Liver (tissue), 9 donors: ENCODE measurements around the gene TEX264. TPM values are rescaled to one million over a fixed set of nuclear protein-coding genes. Genes with fewer than 3 reads are reported as not detected.

Source experiments
- DNase-seq: peaks from one replicate; pipeline ENCODE4 v3.0.0-alpha.2; 2017; ENCODE audit warnings: low spot score
- H3K27ac ChIP-seq, 2 donors: one replicate each; pipeline ENCODE4 v1.7.0; 2013; ENCODE audit warnings: inconsistent platforms in 2 of 2, low read length in 2 of 2, control low read depth in 1 of 2, low read depth in 1 of 2, mild to moderate bottlenecking in 1 of 2
- H3K27me3 ChIP-seq, 4 donors: one replicate each; pipeline versions ENCODE4 v1.6.1 to v1.7.0; 2013; ENCODE audit warnings: low read length in 3 of 4, inconsistent platforms in 1 of 4, mild to moderate bottlenecking in 1 of 4, moderate library complexity in 1 of 4; ENCODE audit not compliant: control insufficient read depth in 4 of 4, insufficient read depth in 4 of 4
- H3K36me3 ChIP-seq, 4 donors: one replicate each; pipeline versions ENCODE4 v1.6.1 to v1.7.0; 2013; ENCODE audit warnings: low read length in 3 of 4, mild to moderate bottlenecking in 3 of 4, low read depth in 1 of 4, moderate library complexity in 1 of 4; ENCODE audit not compliant: control insufficient read depth in 4 of 4, insufficient read depth in 3 of 4
- H3K4me1 ChIP-seq, 4 donors: one replicate each; pipeline versions ENCODE4 v1.6.1 to v1.7.0; 2013; ENCODE audit warnings: low read length in 3 of 4, mild to moderate bottlenecking in 3 of 4, moderate library complexity in 1 of 4; ENCODE audit not compliant: control insufficient read depth in 4 of 4, insufficient read depth in 4 of 4
- H3K4me3 ChIP-seq, 3 donors: one replicate each; pipeline versions ENCODE4 v1.6.1 to v1.7.0; 2013; ENCODE audit warnings: low read length in 3 of 3, control low read depth in 1 of 3, low read depth in 1 of 3, mild to moderate bottlenecking in 1 of 3
- H3K9ac ChIP-seq, 2 donors: one replicate each; pipeline ENCODE4 v1.7.0; 2013; ENCODE audit warnings: low read length in 2 of 2, mild to moderate bottlenecking in 2 of 2, moderate library complexity in 2 of 2, control low read depth in 1 of 2, low read depth in 1 of 2
- H3K9me3 ChIP-seq, 4 donors: one replicate each; pipeline versions ENCODE4 v1.6.1 to v1.7.0; 2013; ENCODE audit warnings: low read length in 3 of 4; ENCODE audit not compliant: control insufficient read depth in 4 of 4
- EGR1 ChIP-seq, 2 donors: IDR thresholded peaks; 2 replicates each; pipeline ENCODE4 v1.6.1; 2016 to 2018; ENCODE audit warnings: antibody characterized with exemption in 2 of 2, low read depth in 2 of 2
- FOXA1 ChIP-seq: IDR thresholded peaks from 2 replicates; pipeline ENCODE4 v1.6.1; 2016; ENCODE audit warnings: antibody characterized with exemption
- FOXA2 ChIP-seq: IDR thresholded peaks from 2 replicates; pipeline ENCODE4 v1.6.1; 2016; ENCODE audit warnings: antibody characterized with exemption
- GABPA ChIP-seq, 2 donors: IDR thresholded peaks in 1 of 2; conservative IDR thresholded peaks in 1 of 2; 2 replicates each; pipeline ENCODE4 v1.6.1; 2016; ENCODE audit warnings: antibody characterized with exemption in 2 of 2, mild to moderate bottlenecking in 1 of 2, moderate library complexity in 1 of 2
- HNF4A ChIP-seq, 2 donors: conservative IDR thresholded peaks; 2 replicates each; pipeline ENCODE4 v1.6.1; 2016; ENCODE audit warnings: antibody characterized with exemption in 2 of 2, mild to moderate bottlenecking in 2 of 2
- HNF4G ChIP-seq: IDR thresholded peaks from 2 replicates; pipeline ENCODE4 v1.6.1; 2016; ENCODE audit warnings: antibody characterized with exemption
- JUND ChIP-seq, 2 donors: IDR thresholded peaks; 2 replicates each; pipeline ENCODE4 v1.6.1; 2016; ENCODE audit warnings: antibody characterized with exemption in 2 of 2
- NR2F2 ChIP-seq: IDR thresholded peaks from 2 replicates; pipeline ENCODE4 v1.6.1; 2016; ENCODE audit warnings: antibody characterized with exemption
- RAD21 ChIP-seq, 2 donors: IDR thresholded peaks; 2 replicates each; pipeline ENCODE4 v1.6.1; 2016; ENCODE audit warnings: antibody characterized with exemption in 2 of 2, mild to moderate bottlenecking in 2 of 2
- RXRA ChIP-seq, 2 donors: IDR thresholded peaks; 2 replicates each; pipeline ENCODE4 v1.6.1; 2017 to 2018; ENCODE audit warnings: antibody characterized with exemption in 2 of 2, mild to moderate bottlenecking in 1 of 2
- SP1 ChIP-seq: IDR thresholded peaks from 2 replicates; pipeline ENCODE4 v1.6.1; 2018; ENCODE audit warnings: antibody characterized with exemption, mild to moderate bottlenecking
- TAF1 ChIP-seq: conservative IDR thresholded peaks from 2 replicates; pipeline ENCODE4 v1.6.1; 2016; ENCODE audit warnings: antibody characterized with exemption, mild to moderate bottlenecking
- YY1 ChIP-seq: IDR thresholded peaks from 2 replicates; pipeline ENCODE4 v1.6.1; 2016; ENCODE audit warnings: antibody characterized with exemption, mild to moderate bottlenecking
- WGBS: extraction: QIAGEN DNeasy Blood & Tissue Kit; methylation state at CpG from one replicate; pipeline ENCODE4 v1.1.7; 2013; 5-methylcytosine and 5-hydroxymethylcytosine counted together
- polyA plus RNA-seq, 2 donors: library from polyadenylated mRNA; stranded (reverse) in 1 of 2; unstranded in 1 of 2; fragments of 200-250 nt in 1 of 2; fragments of >200 nt in 1 of 2; fragmentation: Nextera tagmentation in 1 of 2; extraction: Ambion mirVana in 1 of 2; gene quantifications; one replicate each; pipeline versions ENCODE4 v1.2.1 to v1.2.3, GENCODE V29; 2013 to 2015
- total RNA-seq, 2 donors: library from RNA; depleted of rRNA; stranded (reverse); fragments of >200 nt; gene quantifications; one replicate each; pipeline ENCODE4 v1.2.3, GENCODE V29; 2014
- TF ChIP-seq, protein P1 (sequence below): fragments of 150-350 bp; IDR thresholded peaks from 2 replicates; pipeline ENCODE4 v1.5.1; 2017; ENCODE audit warnings: improper control_type of control experiment, low read depth, low read length; ENCODE audit not compliant: missing input control
- TF ChIP-seq, protein P2 (sequence below): IDR thresholded peaks from 2 replicates; pipeline ENCODE4 v1.6.1; 2016; ENCODE audit warnings: antibody characterized with exemption
- TF ChIP-seq, protein P3 (sequence below): IDR thresholded peaks from 2 replicates; pipeline ENCODE4 v1.6.1; 2016; ENCODE audit warnings: antibody characterized with exemption, mild to moderate bottlenecking
- TF ChIP-seq, protein P4 (sequence below): IDR thresholded peaks from 2 replicates; pipeline ENCODE4 v1.6.1; 2016; ENCODE audit warnings: antibody characterized with exemption
- TF ChIP-seq, protein P5 (sequence below): IDR thresholded peaks from 2 replicates; pipeline ENCODE4 v1.6.1; 2016; ENCODE audit warnings: antibody characterized with exemption
- donor health status: healthy.
- donor health status: healthy.
- donor health status: healthy.
- donor health status: healthy.
- donor health status: healthy.

Gene TEX264
- total and polyA plus RNA-seq, 4 donors, result 21.2 to 48.4 (median 35.6) TPM

DNA sequence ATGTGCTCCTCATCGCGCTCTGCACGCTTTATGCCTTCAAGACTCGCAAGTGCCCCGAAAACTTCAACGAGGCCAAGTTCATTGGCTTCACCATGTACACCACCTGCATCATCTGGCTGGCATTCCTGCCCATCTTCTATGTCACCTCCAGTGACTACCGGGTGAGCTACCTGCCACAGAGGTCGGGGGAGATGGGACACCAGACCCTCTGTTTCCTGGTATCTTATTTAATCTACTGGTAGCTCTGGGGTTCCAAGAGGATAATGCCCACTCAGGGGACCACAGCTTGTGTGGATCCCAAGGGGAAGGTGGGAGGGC, 44.9 kb downstream of the TEX264 start:
- WGBS, result 96% methylated on average over 8 of the region's 8 CpGs
- DNase-seq, result no peak
- H3K9me3 ChIP-seq, result no peaks in the 10 kb centered on the region
- H3K9ac ChIP-seq, result no peak overlapping the region
- no peak overlapping the region for H3K4me3 ChIP-seq
- no peak overlapping the region for H3K27ac ChIP-seq
- H3K4me1 ChIP-seq, result no peaks in the 10 kb centered on the region
- H3K36me3 ChIP-seq, result no peaks in the 10 kb centered on the region
- no peaks in the 10 kb centered on the region for H3K27me3 ChIP-seq
- TF ChIP-seq FOXA1 (no peak), RXRA (IDR thresholded peaks at IDR 0.05) (no peak), GABPA (IDR thresholded peaks at IDR 0.05 in 1 of 2, conservative IDR thresholded peaks at IDR 0.05 in 1 of 2) (no peak), HNF4A (conservative IDR thresholded peaks at IDR 0.05) (no peak), RAD21 (IDR thresholded peaks at IDR 0.05) (no peak), SP1 (no peak), NR2F2 (no peak), FOXA2 (no peak), TAF1 (no peak), YY1 (no peak), JUND (IDR thresholded peaks at IDR 0.05) (no peak), EGR1 (IDR thresholded peaks at IDR 0.05; ENCODE audit: low read depth in 2 of 2) (no peak), HNF4G (no peak)
- TF ChIP-seq, protein P1, sequence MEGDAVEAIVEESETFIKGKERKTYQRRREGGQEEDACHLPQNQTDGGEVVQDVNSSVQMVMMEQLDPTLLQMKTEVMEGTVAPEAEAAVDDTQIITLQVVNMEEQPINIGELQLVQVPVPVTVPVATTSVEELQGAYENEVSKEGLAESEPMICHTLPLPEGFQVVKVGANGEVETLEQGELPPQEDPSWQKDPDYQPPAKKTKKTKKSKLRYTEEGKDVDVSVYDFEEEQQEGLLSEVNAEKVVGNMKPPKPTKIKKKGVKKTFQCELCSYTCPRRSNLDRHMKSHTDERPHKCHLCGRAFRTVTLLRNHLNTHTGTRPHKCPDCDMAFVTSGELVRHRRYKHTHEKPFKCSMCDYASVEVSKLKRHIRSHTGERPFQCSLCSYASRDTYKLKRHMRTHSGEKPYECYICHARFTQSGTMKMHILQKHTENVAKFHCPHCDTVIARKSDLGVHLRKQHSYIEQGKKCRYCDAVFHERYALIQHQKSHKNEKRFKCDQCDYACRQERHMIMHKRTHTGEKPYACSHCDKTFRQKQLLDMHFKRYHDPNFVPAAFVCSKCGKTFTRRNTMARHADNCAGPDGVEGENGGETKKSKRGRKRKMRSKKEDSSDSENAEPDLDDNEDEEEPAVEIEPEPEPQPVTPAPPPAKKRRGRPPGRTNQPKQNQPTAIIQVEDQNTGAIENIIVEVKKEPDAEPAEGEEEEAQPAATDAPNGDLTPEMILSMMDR, result no peak
- TF ChIP-seq, protein P2, sequence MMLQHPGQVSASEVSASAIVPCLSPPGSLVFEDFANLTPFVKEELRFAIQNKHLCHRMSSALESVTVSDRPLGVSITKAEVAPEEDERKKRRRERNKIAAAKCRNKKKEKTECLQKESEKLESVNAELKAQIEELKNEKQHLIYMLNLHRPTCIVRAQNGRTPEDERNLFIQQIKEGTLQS, result no peak
- TF ChIP-seq, protein P3, sequence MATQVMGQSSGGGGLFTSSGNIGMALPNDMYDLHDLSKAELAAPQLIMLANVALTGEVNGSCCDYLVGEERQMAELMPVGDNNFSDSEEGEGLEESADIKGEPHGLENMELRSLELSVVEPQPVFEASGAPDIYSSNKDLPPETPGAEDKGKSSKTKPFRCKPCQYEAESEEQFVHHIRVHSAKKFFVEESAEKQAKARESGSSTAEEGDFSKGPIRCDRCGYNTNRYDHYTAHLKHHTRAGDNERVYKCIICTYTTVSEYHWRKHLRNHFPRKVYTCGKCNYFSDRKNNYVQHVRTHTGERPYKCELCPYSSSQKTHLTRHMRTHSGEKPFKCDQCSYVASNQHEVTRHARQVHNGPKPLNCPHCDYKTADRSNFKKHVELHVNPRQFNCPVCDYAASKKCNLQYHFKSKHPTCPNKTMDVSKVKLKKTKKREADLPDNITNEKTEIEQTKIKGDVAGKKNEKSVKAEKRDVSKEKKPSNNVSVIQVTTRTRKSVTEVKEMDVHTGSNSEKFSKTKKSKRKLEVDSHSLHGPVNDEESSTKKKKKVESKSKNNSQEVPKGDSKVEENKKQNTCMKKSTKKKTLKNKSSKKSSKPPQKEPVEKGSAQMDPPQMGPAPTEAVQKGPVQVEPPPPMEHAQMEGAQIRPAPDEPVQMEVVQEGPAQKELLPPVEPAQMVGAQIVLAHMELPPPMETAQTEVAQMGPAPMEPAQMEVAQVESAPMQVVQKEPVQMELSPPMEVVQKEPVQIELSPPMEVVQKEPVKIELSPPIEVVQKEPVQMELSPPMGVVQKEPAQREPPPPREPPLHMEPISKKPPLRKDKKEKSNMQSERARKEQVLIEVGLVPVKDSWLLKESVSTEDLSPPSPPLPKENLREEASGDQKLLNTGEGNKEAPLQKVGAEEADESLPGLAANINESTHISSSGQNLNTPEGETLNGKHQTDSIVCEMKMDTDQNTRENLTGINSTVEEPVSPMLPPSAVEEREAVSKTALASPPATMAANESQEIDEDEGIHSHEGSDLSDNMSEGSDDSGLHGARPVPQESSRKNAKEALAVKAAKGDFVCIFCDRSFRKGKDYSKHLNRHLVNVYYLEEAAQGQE, result no peak
- TF ChIP-seq, protein P4, sequence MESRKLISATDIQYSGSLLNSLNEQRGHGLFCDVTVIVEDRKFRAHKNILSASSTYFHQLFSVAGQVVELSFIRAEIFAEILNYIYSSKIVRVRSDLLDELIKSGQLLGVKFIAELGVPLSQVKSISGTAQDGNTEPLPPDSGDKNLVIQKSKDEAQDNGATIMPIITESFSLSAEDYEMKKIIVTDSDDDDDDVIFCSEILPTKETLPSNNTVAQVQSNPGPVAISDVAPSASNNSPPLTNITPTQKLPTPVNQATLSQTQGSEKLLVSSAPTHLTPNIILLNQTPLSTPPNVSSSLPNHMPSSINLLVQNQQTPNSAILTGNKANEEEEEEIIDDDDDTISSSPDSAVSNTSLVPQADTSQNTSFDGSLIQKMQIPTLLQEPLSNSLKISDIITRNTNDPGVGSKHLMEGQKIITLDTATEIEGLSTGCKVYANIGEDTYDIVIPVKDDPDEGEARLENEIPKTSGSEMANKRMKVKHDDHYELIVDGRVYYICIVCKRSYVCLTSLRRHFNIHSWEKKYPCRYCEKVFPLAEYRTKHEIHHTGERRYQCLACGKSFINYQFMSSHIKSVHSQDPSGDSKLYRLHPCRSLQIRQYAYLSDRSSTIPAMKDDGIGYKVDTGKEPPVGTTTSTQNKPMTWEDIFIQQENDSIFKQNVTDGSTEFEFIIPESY, result no peak
- TF ChIP-seq, protein P5, sequence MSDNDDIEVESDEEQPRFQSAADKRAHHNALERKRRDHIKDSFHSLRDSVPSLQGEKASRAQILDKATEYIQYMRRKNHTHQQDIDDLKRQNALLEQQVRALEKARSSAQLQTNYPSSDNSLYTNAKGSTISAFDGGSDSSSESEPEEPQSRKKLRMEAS, result no peak

DNA sequence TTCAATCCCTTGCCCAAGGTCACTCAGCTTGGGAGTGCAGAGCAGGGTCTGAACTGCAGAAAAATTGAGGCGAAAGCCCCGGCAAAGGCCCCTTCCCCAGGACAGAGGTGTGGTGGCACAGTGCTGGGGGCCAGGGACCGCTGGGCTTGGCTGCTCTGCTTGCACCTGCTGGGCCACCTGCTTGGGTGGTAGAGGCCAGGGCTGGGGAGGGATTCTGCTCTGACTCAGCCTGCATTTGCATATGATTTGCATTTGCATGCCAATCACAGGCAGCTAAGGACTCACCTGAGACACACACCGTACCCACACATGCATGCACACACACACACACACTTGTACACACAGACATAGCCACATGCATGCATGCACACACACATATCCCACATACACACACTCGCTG, 45.8 kb downstream of the TEX264 start:
- WGBS, result 88% methylated on average over 5 of the region's 5 CpGs
- no peak overlapping the region for H3K9ac ChIP-seq
- no peak for DNase-seq
- H3K4me3 ChIP-seq, result no peak overlapping the region
- TF ChIP-seq TAF1, result no peak
- TF ChIP-seq HNF4G, result no peak
- H3K36me3 ChIP-seq, result no peaks in the 10 kb centered on the region
- H3K4me1 ChIP-seq, result no peaks in the 10 kb centered on the region
- H3K27me3 ChIP-seq, result no peaks in the 10 kb centered on the region
- H3K27ac ChIP-seq, result no peak overlapping the region
- no peaks in the 10 kb centered on the region for H3K9me3 ChIP-seq
